ENCODE data around the gene CLEC20A. TPM values are rescaled to one million over a fixed set of nuclear protein-coding genes. Genes with fewer than 3 reads are reported as not detected.

CLEC20A gene
- total and polyA plus RNA-seq, 9 donors = not detected

GRCh38 chr1:178470411-178470960 is 26.3 kb downstream of the CLEC20A start:
- H3K9me3 ChIP-seq = no peaks in the 10 kb centered on the region
- no peaks in the 10 kb centered on the region for H3K4me1 ChIP-seq (ENCODE audit: insufficient read depth)
- no peaks in the 10 kb centered on the region for H3K36me3 ChIP-seq
- DNase-seq = no peak
- H3K4me3 ChIP-seq = no peak overlapping the region
- WGBS, 3 donors = 32 to 52% (median 42%) methylated on average over 5 of the region's 5 CpGs
- H3K27me3 ChIP-seq = no peaks in the 10 kb centered on the region
- H3K27ac ChIP-seq = no peak overlapping the region
- TF ChIP-seq POLR2A (IDR thresholded peaks at IDR 0.05) (no peak), CTCF (IDR thresholded peaks at IDR 0.05) (no peak), EP300 (IDR thresholded peaks at IDR 0.05) (no peak)
- intact Hi-C loops (cut with DNase I) = no loop called here

- H3K27me3 ChIP-seq = no peaks in the 10 kb centered on the region
- TF ChIP-seq POLR2A (IDR thresholded peaks at IDR 0.05) (no peak), CTCF (IDR thresholded peaks at IDR 0.05) (no peak), EP300 (IDR thresholded peaks at IDR 0.05) (no peak)
- no peaks in the 10 kb centered on the region for H3K9me3 ChIP-seq
- no peak overlapping the region for H3K27ac ChIP-seq
- H3K4me3 ChIP-seq = no peak overlapping the region
- H3K4me1 ChIP-seq (ENCODE audit: insufficient read depth) = no peaks in the 10 kb centered on the region
- no peaks in the 10 kb centered on the region for H3K36me3 ChIP-seq
- no peak for DNase-seq
- intact Hi-C loops (cut with DNase I) = no loop called here
Observed at GRCh38 chr1:178467837-178468236, 28.9 kb downstream of the CLEC20A start.

GRCh38 chr1:178465011-178465410 is 31.8 kb downstream of the CLEC20A start:
- Histone ChIP-seq H3K27me3 (no peaks in the 10 kb centered on the region), H3K4me3 (no peak overlapping the region), H3K4me1 (ENCODE audit: insufficient read depth) (no peaks in the 10 kb centered on the region), H3K36me3 (no peaks in the 10 kb centered on the region), H3K27ac (no peak overlapping the region), H3K9me3 (no peaks in the 10 kb centered on the region)
- DNase-seq = no peak
- TF ChIP-seq CTCF (IDR thresholded peaks at IDR 0.05) = no peak
- TF ChIP-seq EP300 (IDR thresholded peaks at IDR 0.05) = no peak
- intact Hi-C loops (cut with DNase I) = no loop called here

GRCh38 chr1:178464566-178464965 is 32.2 kb downstream of the CLEC20A start:
- no peaks in the 10 kb centered on the region for H3K36me3 ChIP-seq
- H3K27ac ChIP-seq = no peak overlapping the region
- DNase-seq = no peak
- no peaks in the 10 kb centered on the region for H3K9me3 ChIP-seq
- intact Hi-C loops (cut with DNase I) = no loop called here
- no peak for TF ChIP-seq POLR2A (IDR thresholded peaks at IDR 0.05)
- no peak for TF ChIP-seq EP300 (IDR thresholded peaks at IDR 0.05)
- no peak for TF ChIP-seq CTCF (IDR thresholded peaks at IDR 0.05)
- no peaks in the 10 kb centered on the region for H3K4me1 ChIP-seq (ENCODE audit: insufficient read depth)
- no peak overlapping the region for H3K4me3 ChIP-seq
- H3K27me3 ChIP-seq = no peaks in the 10 kb centered on the region

- H3K27me3 ChIP-seq = no peaks in the 10 kb centered on the region
- no peaks in the 10 kb centered on the region for H3K4me1 ChIP-seq (ENCODE audit: insufficient read depth)
- no peaks in the 10 kb centered on the region for H3K9me3 ChIP-seq
- DNase-seq = no peak
- no peaks in the 10 kb centered on the region for H3K36me3 ChIP-seq
- H3K27ac ChIP-seq = no peak overlapping the region
- TF ChIP-seq EP300 (IDR thresholded peaks at IDR 0.05) (no peak), POLR2A (IDR thresholded peaks at IDR 0.05) (no peak), CTCF (IDR thresholded peaks at IDR 0.05) (no peak)
- no peak overlapping the region for H3K4me3 ChIP-seq
- WGBS, 3 donors = 85 to 100% (median 93%) methylated on average over 1 of the region's 1 CpG
- intact Hi-C loops (cut with DNase I) = no loop called here
Observed at GRCh38 chr1:178464141-178464540, 32.6 kb downstream of the CLEC20A start.

Measured in ovary (tissue), 9 donors.